HL-60 (cell line): ENCODE measurements around the gene FOXI3.
A peak's percentile ranks its signal among the peaks of the same experiment; 100 is the strongest.

ENCODE experiments used
- DNase-seq, 2 experiments: peaks; one replicate each; pipeline ENCODE4 v3.0.0-alpha.2; 2010 to 2020; ENCODE audit warnings: low read depth in 1 of 2, low spot score in 1 of 2
- H3K27ac ChIP-seq: fragments of 250-450 bp; sonication (Bioruptor Pico); replicated peaks from 2 replicates; pipeline ENCODE4 v1.5.1; 2020; ENCODE audit warnings: mild to moderate bottlenecking, moderate library complexity
- H3K27me3 ChIP-seq: fragments of 250-450 bp; sonication (Bioruptor Pico); 2 replicates; pipeline ENCODE4 v1.5.1; 2021; ENCODE audit warnings: mild to moderate bottlenecking, moderate library complexity; ENCODE audit not compliant: insufficient read depth, poor library complexity, severe bottlenecking
- H3K4me3 ChIP-seq: replicated peaks from 2 replicates; pipeline ENCODE4 v1.5.1; 2011; ENCODE audit warnings: mild to moderate bottlenecking, control low read depth, low read length; ENCODE audit not compliant: insufficient read depth
- CTCF ChIP-seq: IDR thresholded peaks from one replicate; pipeline ENCODE4 v1.5.1; 2011; ENCODE audit warnings: low read length, control low read depth, inconsistent platforms; ENCODE audit not compliant: insufficient read depth
- GABPA ChIP-seq: IDR thresholded peaks from 2 replicates; pipeline ENCODE4 v1.6.1; 2012; ENCODE audit warnings: low read depth
- POLR2AphosphoS5 ChIP-seq: IDR thresholded peaks from 2 replicates; pipeline ENCODE4 v1.6.1; 2012; ENCODE audit warnings: low read depth
- REST ChIP-seq: IDR thresholded peaks from 2 replicates; pipeline ENCODE4 v1.6.1; 2012; ENCODE audit warnings: low read depth; ENCODE audit not compliant: insufficient replicate concordance
- SPI1 ChIP-seq: IDR thresholded peaks from 2 replicates; pipeline ENCODE4 v1.6.1; 2012; ENCODE audit warnings: low read depth, mild to moderate bottlenecking, borderline replicate concordance

The FOXI3 gene

GRCh38 chr2:88458633-88459032, 6.1 kb upstream of the FOXI3 start:
- TF ChIP-seq REST (no peak), POLR2AphosphoS5 (no peak), GABPA (no peak), SPI1 (no peak), CTCF (no peak)
- H3K27ac ChIP-seq: no peak overlapping the region
- H3K4me3 ChIP-seq: no peak overlapping the region
- no peak for DNase-seq
- H3K27me3 ChIP-seq: peaks cover 11% of the 10 kb centered on the region

GRCh38 chr2:88452980-88453582, 588 bp upstream of the FOXI3 start:
- no peak overlapping the region for H3K4me3 ChIP-seq
- no peak overlapping the region for H3K27ac ChIP-seq
- H3K27me3 ChIP-seq: peaks cover 44% of the 10 kb centered on the region
- TF ChIP-seq CTCF (no peak), SPI1 (no peak), REST (no peak), GABPA (no peak), POLR2AphosphoS5 (no peak)
- no peak for DNase-seq

- Histone ChIP-seq H3K4me3 (no peak overlapping the region), H3K27me3 (peaks cover 46% of the 10 kb centered on the region), H3K27ac (no peak overlapping the region)
- peak in 1 of 2 experiments; percentile 37 for DNase-seq
- TF ChIP-seq CTCF (no peak), SPI1 (no peak), POLR2AphosphoS5 (no peak), GABPA (no peak), REST (no peak)
These were observed 505 bp downstream of the FOXI3 start for GRCh38 chr2:88451811-88452564.
